OCI-LY1 (cell line): ENCODE data around the gene FNTB.

ENCODE experiments used
- CTCF ChIP-seq: fragments of 200-600 bp; sonication (generic), shearing (Covaris generic); IDR thresholded peaks from 2 replicates; pipeline ENCODE4 v1.5.1; 2017; ENCODE audit warnings: mild to moderate bottlenecking, antibody characterized with exemption, low read length, moderate library complexity, mixed read lengths
- EZH2 ChIP-seq: fragments of 200-600 bp; sonication (generic), shearing (Covaris generic); IDR thresholded peaks from 2 replicates; pipeline ENCODE4 v1.8.0; 2017; ENCODE audit warnings: borderline replicate concordance, mixed run types, mild to moderate bottlenecking, antibody characterized with exemption, low read length, moderate library complexity, mixed read lengths

GRCh38 chr14:64971943-64972791, 14.5 kb upstream of the FNTB start, which contains the start of gene RAB15:
- TF ChIP-seq CTCF (no peak), EZH2 (no peak)
